Stimulated activated CD4-positive, alpha-beta T cell treated with anti-CD3 and anti-CD28 coated beads, Interleukin-4, amount 100 ng/mL, for 1 hour (primary cell): ENCODE results near the gene GALNT11.

Experiments
- DNase-seq: peaks from one replicate; pipeline ENCODE4 v3.0.0-alpha.2; 2020

GALNT11 gene

DNA sequence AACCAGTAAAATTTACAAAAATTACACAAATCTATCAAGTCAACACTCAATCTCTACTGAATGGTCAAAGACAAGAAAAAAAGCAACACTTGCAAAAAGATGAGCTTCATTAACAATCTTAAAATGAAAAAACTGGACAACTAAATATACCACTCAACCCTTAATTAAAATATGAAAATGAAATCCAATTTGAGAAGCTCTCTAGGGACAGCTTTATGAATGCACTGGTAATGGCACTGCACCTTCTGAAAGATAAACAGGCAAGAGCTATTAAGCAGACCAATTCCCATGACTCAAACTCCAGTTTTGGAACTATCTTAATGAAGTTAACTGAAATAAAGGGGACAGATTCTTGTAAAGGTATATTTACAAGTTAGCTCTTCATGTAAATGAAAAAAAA lies 135.7 kb downstream of the GALNT11 start:
- no peak for DNase-seq

GRCh38 chr7:152162287-152162686 lies 136.8 kb downstream of the GALNT11 start:
- no peak for DNase-seq
